Endometrial microvascular endothelial cells (primary cell): Measurements from ENCODE around the gene XXYLT1. TPM values are rescaled to one million over a fixed set of nuclear protein-coding genes. Genes with fewer than 3 reads are reported as not detected.
"Not testable (repeated sequence)": the region's sequence is repeated elsewhere in the genome, so short reads cannot be mapped to it uniquely, and the experiment has no call there.

Source experiments
- in situ Hi-C: cut with HindIII; loops from 2 replicates; pipeline ENCODE4 v1.10.0; 2017; ENCODE audit warnings: low sequenced_read_pairs, low pct_unique_long_range_greater_than_20kb; ENCODE audit errors: inconsistent ontology term
- total RNA-seq: library from RNA; depleted of rRNA; stranded (reverse); fragments of >200 nt; gene quantifications from one replicate; pipeline ENCODE4 v1.2.3, GENCODE V29; 2015; ENCODE audit errors: inconsistent ontology term

XXYLT1 gene
- total RNA-seq, 1 donor from 2014 or later: 63.7 TPM

DNA sequence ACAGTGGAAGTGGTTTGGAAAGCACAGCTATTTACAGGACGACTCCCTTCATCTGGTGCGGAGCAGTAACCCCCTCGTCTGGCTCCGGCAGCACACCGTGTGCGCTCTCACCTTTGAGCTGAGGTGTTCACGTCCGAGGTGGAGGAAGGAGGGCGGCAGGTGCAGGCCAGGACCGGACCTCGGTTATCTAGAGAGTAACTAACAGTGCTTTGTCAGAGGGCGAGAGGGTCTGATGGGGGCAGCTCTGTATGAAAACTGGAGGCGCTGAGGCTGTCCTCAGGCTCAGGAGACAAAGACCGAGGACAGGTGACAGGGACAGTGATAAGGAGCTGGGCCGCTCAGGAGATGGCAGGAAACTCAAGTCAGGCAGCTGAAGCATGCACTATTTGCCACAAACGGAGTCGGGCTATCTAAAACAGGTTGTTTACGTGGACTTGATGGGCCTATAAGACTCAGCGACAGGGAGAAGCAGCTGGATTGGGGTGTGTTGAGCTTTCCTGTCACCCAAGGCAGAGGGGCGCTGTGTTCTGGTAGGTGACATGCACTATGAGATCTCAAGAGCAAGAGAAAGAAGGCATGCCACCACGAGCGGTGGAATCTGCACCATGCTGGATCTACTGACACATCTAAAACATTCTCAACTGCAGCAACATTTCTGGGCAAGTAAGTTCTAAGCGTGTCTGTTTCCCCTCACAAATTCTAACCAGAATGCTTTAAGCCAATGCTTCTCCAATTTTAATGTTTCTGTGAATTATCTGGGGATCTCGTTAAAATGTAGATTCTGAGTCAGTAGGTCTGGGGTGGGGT, 155.2 kb downstream of the XXYLT1 start:
- in situ Hi-C loops: no loop called here

GRCh38 chr3:195114786-195115599, 156.0 kb downstream of the XXYLT1 start:
- in situ Hi-C loops: loop anchor here (5.0 kb wide), 2 partner anchors 37 to 183 kb away; no protein-coding TSS in a partner anchor

DNA sequence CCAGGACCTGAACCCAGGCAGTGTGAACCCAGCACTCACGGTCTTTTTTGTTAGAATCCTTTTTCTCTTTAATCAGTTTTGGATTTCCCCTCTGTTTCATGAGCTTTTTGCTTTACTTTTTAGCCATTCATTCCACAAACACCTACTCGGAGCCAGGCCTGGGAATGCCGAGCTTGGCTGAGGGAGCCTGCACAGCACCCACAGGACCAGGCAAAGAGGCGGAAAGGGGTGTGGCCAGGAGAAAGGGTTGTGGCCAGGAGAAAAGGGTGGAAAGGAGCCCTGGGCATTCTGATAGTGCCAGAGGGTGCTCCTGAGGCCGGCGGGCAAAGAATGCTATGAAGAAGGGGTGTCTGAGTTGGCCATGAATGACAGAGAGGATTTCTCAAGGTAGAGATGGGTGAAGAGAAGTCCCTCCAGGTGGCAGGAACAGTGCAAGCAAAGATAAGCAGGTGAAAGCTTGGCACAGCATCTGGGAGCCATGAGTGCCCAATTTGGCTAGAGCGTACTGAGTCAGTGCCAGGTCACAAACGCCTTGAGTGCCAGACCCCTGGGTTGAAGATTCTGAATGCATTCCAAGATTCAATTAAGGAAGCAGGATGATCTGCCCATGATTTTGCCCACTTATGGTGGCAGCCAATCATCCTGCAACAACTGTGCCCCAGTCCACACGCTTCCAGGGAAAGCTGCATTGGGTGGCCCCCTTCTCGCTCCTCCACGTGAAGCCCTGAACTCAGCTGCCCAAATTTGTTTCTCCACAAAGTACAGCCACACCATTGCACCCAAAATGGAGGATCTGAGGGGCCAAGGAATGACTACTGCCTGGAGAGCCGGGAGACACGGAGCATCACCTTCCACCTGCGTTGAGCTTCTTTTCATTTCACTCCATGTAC, 157.2 kb downstream of the XXYLT1 start:
- in situ Hi-C loops: loop anchor here (5.0 kb wide), 2 partner anchors 39 to 181 kb away; no protein-coding TSS in a partner anchor

DNA sequence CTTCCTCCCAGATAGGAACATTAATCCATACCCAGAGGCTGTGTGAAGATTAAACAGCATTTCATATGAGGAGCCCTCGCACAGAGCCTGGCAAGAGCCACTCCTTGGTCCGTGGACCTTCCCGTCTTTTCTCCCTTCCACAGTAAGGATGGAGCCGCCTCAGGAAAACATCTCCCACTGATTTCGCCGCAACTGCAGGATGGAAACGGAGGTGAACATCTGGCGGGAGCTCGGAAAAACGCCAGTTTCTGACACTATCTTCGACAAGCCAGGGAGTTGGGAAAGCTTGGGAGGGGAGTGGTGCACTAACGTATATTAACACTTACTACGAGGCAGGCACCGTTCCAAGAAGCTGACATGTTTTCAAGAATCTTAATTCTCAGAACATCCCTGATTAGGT, 157.9 kb downstream of the XXYLT1 start:
- in situ Hi-C loops: loop anchor here (5.0 kb wide), 2 partner anchors 39 to 181 kb away; no protein-coding TSS in a partner anchor

GRCh38 chr3:195112361-195112791, 158.6 kb downstream of the XXYLT1 start:
- in situ Hi-C loops: loop anchor here (5.0 kb wide), 2 partner anchors 40 to 180 kb away; no protein-coding TSS in a partner anchor

GRCh38 chr3:195111766-195112165, 159.2 kb downstream of the XXYLT1 start:
- in situ Hi-C loops: loop anchor here (5.0 kb wide), 2 partner anchors 41 to 179 kb away; no protein-coding TSS in a partner anchor

DNA sequence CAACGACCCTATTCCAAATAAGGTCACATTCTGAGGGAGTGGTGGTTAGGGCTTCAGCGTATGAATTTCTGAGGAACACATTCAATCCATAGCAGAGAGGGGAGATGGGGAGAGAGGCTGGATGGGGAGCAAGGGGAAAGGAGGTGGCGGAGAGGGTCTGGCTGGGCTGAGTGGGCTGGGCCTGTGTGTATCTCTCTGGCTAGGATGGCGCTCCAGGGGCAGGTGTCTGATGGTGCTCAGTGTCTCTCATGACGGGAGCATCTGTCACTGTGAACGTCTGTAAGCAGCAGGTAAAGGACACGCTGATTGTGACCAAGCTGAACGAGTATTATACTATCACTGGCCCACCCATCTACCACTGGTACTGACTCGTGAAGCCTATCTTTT, 159.6 kb downstream of the XXYLT1 start:
- in situ Hi-C loops: loop anchor here (5.0 kb wide), 2 partner anchors 41 to 179 kb away; no protein-coding TSS in a partner anchor

DNA sequence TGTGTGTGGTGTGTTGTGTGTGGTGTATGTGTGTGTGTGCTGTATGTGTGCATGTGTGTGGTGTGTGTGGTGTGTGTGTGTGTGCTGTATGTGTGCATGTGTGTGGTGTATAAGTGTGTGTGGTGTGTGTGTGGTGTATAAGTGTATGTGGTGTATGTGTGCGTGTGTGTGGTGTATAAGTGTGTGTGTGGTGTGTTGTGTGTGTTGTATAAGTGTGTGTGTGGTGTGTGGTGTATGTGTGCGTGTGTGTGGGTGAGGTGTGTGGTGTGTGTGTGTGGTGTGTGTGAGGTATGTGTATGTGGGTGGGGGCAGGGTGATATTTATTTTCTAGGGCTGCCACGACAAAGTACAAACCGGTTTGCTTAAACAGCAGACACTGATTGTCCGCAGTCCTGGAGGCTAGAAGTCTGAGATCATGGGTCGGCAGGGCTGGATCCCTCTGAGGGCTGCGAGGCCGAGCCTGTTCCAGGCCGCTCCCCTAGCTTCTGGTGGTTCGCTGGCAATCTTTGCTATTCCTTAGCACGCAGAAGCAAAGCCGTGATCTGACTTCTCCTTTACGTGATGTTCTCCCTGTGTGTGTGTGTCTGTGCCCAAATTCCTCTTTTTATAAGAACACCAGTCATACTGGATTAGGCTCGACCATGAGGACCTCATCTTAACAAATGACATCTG, 160.2 kb downstream of the XXYLT1 start:
- in situ Hi-C loops: loop anchor here (5.0 kb wide), 2 partner anchors 42 to 178 kb away; no protein-coding TSS in a partner anchor

GRCh38 chr3:195109098-195109657, 161.8 kb downstream of the XXYLT1 start:
- in situ Hi-C loops: no loop called here

GRCh38 chr3:195107593-195107992, 163.4 kb downstream of the XXYLT1 start:
- in situ Hi-C loops: no loop called here

DNA sequence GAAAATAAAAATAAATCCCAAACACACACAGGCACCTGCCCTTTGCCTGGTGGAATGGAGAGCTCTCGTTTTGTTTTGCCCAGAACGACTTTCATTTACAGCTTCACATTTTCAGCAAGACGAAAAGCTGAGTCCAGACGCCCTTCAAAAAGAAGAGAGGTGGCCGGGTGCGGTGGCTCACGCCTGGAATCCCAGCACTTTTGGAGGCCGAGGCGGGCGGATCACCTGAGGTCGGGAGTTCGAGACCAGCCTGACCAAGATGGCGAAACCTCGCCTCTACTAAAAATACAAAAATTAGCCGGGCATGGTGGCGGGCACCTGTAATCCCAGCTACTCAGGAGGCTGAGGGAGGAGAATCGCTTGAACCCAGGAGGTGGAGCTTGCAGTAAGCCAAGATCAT, 163.9 kb downstream of the XXYLT1 start:
- in situ Hi-C loops: not testable (repeated sequence)

DNA sequence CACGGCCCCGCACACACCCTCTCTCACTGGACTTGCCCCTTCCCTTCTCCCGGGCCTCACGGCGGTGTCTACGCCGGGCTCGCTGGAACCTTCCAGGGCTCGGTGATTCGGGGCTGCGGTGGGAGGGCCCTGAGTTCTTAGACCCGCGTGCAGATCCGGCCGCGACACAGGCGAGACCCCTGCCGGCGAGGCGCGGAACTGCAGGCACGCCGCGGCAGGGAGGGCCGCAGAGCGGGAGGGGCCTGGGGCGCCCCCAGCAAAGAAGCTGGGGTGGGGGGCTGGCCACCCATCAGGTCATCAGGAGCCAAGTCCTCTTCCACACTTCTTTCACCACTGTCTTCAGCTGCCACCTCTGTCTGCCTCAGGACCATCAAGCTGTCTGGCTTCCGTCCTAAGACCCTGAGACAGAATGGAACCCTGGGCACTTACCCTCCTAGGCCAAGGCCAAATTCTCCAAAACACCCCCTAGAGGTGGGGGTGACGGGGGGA, 164.5 kb downstream of the XXYLT1 start:
- in situ Hi-C loops: no loop called here

DNA sequence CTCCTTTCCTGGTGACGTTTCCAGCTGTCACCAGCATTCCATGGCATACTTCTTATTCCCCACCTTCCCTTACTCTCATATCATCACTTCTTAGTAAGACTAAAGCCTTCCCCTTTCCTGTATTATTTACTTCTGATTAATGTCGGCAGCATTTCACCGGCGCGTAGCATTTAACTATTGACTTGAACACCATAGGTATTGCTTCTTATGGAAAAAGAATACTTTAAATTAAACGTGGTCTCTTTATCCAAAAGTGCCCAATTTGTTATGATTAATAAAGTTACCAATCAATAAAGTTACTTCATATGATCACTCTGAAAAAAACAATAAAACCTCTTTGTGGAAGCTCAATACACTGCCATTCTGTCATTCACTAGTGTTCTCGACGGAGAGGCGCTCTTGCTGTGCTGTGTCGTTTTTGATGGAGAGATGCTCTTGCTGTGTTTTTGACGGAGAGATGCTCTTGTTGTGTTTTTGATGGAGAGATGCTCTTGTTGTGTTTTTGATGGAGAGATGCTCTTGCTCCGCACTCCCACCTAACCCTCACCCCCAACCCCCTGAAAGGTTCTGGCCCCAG, 165.0 kb downstream of the XXYLT1 start:
- in situ Hi-C loops: no loop called here

- in situ Hi-C loops: no loop called here
These were observed 165.6 kb downstream of the XXYLT1 start for GRCh38 chr3:195105389-195105788.

DNA sequence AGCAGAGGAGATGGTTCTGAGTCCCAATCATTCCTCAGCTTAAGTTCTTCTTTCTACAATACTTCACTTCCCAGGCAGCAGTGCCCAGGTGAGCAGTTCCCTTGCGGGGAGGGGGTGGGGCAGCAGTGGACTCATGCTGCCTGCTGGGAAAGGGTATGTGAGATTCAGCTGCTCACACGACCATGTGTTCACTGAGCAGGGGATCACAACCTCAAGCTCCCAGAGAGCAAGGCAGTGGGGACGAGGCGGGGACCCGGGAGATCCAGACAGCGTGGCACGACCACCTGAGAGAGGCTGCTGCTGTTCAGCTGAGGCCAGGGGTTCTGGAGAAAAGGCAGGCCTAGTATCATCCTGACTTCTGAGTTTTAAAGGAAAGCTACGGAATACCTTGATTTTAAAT, 166.6 kb downstream of the XXYLT1 start:
- in situ Hi-C loops: no loop called here

- in situ Hi-C loops: no loop called here
These were observed 167.3 kb downstream of the XXYLT1 start for GRCh38 chr3:195103623-195104022.
